GM08714 (cell line): Measurements from ENCODE around the gene SMIM12.
"Not testable (repeated sequence)": the region's sequence is repeated elsewhere in the genome, so short reads cannot be mapped to it uniquely, and the experiment has no call there.

Source experiments
- H3K4me3 ChIP-seq: fragments of 200-500 bp; sonication (Bioruptor generic); 2 replicates; pipeline ENCODE4 v1.5.1; 2014; ENCODE audit warnings: mild to moderate bottlenecking, low read length, inconsistent platforms
- ZNF274 ChIP-seq: IDR thresholded peaks from 2 replicates; pipeline ENCODE4 v1.6.1; 2012; ENCODE audit warnings: mild to moderate bottlenecking, low read depth, low read length

The SMIM12 gene

DNA sequence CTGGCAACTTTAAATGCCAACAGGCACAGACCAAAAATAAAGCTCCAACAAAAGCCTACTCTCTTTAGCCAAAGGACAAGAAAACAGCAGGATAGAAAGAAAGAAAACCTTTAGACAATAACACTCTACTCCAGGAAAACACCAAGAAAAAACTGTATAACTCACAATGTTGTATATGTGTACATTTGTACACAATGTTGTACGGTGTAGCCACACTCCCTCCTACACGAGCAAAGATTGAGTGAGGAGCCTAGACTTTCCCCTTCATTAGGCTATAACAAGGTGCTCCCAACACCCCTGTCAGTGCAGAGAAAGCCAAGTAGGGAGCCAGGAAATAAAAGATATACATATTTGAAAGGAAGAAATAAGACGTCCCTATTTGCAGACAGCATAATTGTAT, 42.8 kb downstream of the SMIM12 start:
- no peak overlapping the region for H3K4me3 ChIP-seq
- TF ChIP-seq ZNF274 = no peak

DNA sequence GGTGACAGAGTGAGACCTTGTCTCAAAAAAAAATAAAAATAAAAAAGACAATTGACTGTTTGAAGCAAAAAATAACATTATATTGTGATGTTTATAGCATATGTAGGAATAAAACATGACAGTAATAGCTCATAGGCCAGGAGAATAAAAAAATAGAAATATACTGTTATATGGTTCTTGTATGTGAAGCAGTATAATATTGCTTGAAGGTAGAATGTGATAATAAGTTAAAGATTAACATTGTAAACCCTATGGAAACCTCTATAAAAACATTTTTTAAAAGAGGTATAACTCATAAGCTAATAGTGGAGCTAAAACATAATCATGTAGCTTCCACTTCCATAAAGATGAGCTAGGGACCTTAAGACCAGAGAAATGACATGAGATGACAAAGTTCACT, 43.2 kb downstream of the SMIM12 start:
- no peak for TF ChIP-seq ZNF274
- no peak overlapping the region for H3K4me3 ChIP-seq

DNA sequence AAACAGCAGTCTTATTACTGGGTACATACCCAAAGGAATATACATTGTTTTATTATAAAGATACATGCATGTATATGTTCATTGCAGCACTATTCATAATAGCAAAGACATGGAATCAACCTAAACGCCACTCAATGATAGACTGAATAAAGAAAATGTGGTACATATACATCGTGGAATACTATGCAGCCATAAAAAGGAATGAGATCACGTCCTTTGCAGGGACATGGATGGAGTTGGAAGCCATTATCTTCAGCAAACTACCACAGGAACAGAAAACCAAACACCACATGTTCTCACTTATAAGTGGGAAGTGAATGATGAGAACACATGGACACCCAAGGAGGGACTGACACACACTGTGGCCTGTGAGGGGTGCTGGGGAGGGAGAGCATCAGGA, 48.8 kb downstream of the SMIM12 start:
- H3K4me3 ChIP-seq = not testable (repeated sequence)

DNA sequence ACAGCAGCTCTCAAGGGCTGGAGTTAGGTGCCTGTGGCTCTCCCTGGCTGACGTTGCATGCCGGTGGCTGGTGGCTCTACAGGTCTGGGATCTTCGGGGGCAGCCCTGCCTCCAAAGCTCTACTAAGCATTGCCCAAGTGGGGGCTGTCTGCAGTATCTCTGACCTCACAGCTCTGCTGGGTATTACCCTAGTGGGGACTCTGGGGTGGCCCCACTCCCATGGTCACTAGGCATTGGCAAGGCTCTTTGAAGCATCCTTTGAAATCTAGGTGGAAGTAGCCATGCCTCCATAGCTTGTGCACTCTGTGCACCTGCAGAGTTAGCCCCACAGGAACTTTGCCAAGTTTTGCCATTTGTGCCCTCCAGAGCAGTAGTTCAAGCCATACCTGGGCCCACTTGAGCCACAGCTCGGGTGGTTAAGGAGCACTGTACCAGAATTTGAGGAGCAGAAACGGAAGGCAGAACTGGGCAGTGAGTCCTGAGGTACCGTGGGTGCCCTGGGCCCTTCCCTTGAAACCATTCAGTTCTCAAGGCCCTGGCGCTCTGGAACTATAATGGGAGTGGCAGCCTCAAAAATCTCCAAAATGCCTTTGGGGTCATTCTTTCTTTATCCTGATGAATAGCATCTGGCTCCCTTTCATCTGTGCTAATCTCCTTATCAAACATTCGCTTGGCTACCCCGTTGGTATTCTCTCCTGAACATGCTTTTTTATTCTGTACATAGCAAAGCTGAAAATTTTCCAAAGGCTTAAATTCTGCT, 51.3 kb downstream of the SMIM12 start:
- no peak for TF ChIP-seq ZNF274
- H3K4me3 ChIP-seq = no peak overlapping the region

DNA sequence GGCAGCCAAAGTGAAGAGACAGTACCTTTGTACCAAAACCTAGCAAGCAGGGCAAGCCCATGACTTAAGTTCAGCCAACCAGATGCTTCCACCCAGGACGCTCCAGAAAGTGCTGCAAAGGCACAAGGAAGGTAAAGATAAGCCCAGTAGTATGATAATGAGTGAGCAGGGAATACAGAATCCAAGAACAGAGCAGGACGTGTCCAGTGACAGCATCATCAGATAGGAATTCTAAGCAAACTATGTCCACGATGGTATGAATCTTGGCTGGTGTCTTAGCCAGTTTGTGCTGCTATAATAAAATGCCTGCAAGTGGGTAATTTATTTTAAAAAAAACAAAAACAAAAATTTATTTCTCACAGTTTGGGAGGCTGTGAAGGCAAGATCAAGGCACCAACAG, 53.2 kb downstream of the SMIM12 start:
- no peak for TF ChIP-seq ZNF274
- no peak overlapping the region for H3K4me3 ChIP-seq

DNA sequence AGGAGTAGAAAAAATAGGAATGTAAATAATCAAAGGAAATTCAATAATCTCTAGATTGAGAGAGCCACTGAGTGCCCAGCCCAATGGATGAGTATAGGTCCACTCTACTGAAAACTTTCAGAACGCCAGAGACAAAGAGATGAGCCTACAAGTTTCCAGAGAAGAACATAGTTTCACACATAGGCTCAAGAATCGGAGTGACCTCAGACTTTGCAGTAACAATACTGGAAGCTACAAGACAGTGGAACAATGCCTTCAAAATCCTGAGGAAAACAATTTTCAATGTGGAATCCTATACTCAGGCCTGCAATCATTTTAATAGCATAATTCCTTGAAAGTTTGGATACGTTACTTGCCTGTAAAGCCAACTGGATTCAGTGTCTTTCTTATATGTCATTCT, 55.8 kb downstream of the SMIM12 start:
- H3K4me3 ChIP-seq = no peak overlapping the region
- no peak for TF ChIP-seq ZNF274
